HG03354 (cell line): ENCODE measurements around the gene TTC14.

Experiments
- ATAC-seq: cut with Tn5 transposase; IDR thresholded peaks from one replicate; pipeline ENCODE4 v1.9.1; 2021; ENCODE audit warnings: mild to moderate bottlenecking; ENCODE audit not compliant: unreplicated experiment, poor library complexity, severe bottlenecking

TTC14 gene

GRCh38 chr3:180624714-180625113, 22.8 kb downstream of the TTC14 start:
- ATAC-seq, result peak; percentile 60

- peak; percentile 95 for ATAC-seq
Observed at GRCh38 chr3:180626844-180627243, 24.9 kb downstream of the TTC14 start.

DNA sequence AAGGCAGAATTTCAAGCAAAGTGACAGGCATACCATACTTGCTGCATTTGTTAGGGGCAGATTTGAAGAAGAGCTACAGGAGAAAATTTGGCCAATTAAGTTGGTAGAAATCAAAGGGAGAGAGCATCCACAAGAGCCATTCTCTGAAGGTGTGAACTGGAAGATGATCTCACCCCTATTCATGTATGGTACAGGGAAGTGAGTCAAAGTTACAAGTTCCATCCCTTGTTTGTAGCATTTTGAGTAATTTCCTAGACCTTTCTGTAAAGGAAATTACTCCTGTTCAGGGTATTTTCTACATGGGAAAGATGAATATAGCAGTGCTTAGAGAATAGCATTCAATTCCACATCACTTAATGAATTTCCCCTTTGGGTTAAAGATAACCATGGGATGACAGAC, 28.4 kb downstream of the TTC14 start:
- ATAC-seq, result no peak

GRCh38 chr3:180631317-180631716, 29.4 kb downstream of the TTC14 start:
- ATAC-seq, result no peak

DNA sequence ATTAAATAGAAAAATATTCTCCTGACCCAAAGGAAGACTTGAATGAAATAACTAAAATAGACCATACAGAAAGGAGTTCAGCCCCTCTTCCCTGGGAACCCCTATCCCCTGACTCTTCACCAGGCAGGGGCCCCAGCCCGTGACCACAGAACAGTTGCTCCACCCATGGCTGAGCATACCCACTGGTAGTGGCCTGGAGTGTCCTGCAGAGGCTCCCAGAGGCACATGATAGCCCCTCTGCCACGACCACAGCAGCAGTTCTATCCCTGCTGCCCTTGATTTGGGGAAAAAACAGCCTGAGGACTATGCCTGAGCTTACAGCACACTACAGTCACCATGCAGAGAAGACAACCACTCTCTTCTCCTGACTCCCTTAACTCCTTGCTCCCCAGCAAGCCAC, 31.8 kb downstream of the TTC14 start:
- no peak for ATAC-seq

GRCh38 chr3:180640987-180641386, 39.0 kb downstream of the TTC14 start:
- no peak for ATAC-seq

DNA sequence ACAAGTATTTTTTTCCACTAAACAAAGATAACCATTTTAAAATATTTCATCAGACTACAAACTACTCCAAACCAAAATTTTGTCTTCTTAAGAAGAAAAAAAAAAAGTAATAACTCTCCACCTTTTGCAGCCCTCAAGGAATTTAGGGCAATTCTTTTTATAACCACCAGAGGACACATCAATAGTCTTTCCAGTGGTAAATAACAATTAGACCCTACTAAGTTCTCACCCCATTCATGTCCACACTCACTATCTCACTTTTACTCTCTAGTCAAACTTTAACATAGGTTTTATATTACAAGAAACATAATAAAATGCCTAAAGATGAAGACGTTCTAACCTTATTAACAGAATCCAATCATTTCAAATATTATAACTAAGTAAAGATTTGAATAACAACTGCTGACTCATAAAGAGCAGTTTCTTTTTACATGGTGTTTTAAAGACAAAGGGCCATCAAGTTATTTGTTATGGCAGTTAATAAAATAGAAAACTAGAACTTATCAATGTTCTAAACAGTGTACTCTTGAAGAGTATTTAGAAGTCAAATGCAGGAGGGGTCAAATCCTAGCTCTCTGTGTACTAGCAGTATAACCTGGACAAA, 44.3 kb downstream of the TTC14 start:
- peak; percentile 77 for ATAC-seq

DNA sequence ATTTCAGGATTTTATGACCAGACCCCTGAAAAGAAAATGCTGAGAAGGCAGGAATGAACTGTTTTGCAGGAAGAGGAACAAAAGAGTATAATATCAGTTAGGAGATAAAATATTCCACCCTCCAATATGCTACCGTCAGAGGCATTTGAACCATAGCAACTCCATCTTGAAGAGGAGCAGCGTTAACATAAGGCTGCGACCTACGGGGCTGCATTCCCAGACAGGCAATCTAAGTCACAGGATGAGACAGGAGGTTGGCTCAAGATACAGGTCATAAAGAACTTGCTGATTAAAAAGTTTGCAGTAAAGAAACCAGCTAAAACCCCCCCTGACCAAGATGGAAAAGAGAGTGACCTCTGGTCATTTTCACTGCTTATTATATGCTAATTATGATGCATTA, 54.4 kb downstream of the TTC14 start:
- no peak for ATAC-seq

- ATAC-seq, result no peak
Observed at GRCh38 chr3:180657094-180657493, 55.1 kb downstream of the TTC14 start.
